22Rv1 (cell line): ENCODE data around the gene RIGI.

Experiments
- CTCF ChIP-seq: fragments of 450-650 bp; IDR thresholded peaks from 2 replicates; pipeline ENCODE4 v1.5.1; 2017; ENCODE audit warnings: mild to moderate bottlenecking
- ZFX ChIP-seq: fragments of 450-650 bp; IDR thresholded peaks from 2 replicates; pipeline ENCODE4 v1.6.1; 2017; ENCODE audit warnings: antibody characterized with exemption, borderline replicate concordance

GRCh38 chr9:32518276-32518675, 7.7 kb downstream of the RIGI start:
- TF ChIP-seq CTCF (no peak), ZFX (no peak)
